Neuronal stem cell (in vitro differentiated cells): ENCODE measurements around the gene RAD54L.

Experiments used
- DNase-seq: peaks from one replicate; pipeline ENCODE4 v3.0.0-alpha.2; 2013; ENCODE audit warnings: low spot score
- H2AFZ ChIP-seq: one replicate; pipeline ENCODE4 v1.6.1; 2013; ENCODE audit warnings: mild to moderate bottlenecking, low read length, inconsistent platforms
- H2AK5ac ChIP-seq: 2 replicates; pipeline ENCODE4 v1.6.1; 2013; ENCODE audit warnings: low read depth, mild to moderate bottlenecking, inconsistent platforms, low read length, moderate library complexity, mixed read lengths
- H2BK120ac ChIP-seq: 2 replicates; pipeline ENCODE4 v1.6.1; 2013; ENCODE audit warnings: low read depth, mild to moderate bottlenecking, inconsistent platforms, low read length, moderate library complexity, mixed read lengths
- H2BK12ac ChIP-seq: one replicate; pipeline ENCODE4 v1.6.1; 2013; ENCODE audit warnings: low read length, inconsistent platforms
- H2BK15ac ChIP-seq: 2 replicates; pipeline ENCODE4 v1.6.1; 2013; ENCODE audit warnings: mild to moderate bottlenecking, low read length, inconsistent platforms, mixed read lengths
- H2BK5ac ChIP-seq: one replicate; pipeline ENCODE4 v1.6.1; 2013; ENCODE audit warnings: inconsistent platforms, mild to moderate bottlenecking, low read length, moderate library complexity
- H3K14ac ChIP-seq: one replicate; pipeline ENCODE4 v1.6.1; 2013; ENCODE audit warnings: low read length, inconsistent platforms
- H3K18ac ChIP-seq: 2 replicates; pipeline ENCODE4 v1.6.1; 2013; ENCODE audit warnings: low read length, inconsistent platforms
- H3K23ac ChIP-seq: 2 replicates; pipeline ENCODE4 v1.6.1; 2013; ENCODE audit warnings: low read depth, mild to moderate bottlenecking, mixed read lengths, low read length, inconsistent platforms; ENCODE audit not compliant: poor library complexity
- H3K27ac ChIP-seq: replicated peaks from 3 replicates; pipeline ENCODE4 v1.5.1; 2013; ENCODE audit warnings: low read length, inconsistent platforms
- H3K27me3 ChIP-seq, 3 experiments: 2 replicates each; pipeline ENCODE4 v1.6.1; 2013; ENCODE audit warnings: low read length in 3 of 3, mild to moderate bottlenecking in 2 of 3, inconsistent platforms in 1 of 3, low read depth in 1 of 3, mixed read lengths in 1 of 3, moderate library complexity in 1 of 3; ENCODE audit not compliant: control insufficient read depth in 3 of 3, insufficient read depth in 3 of 3
- H3K36me3 ChIP-seq, 2 donors: replicated peaks in 1 of 2; 2 replicates each; pipeline ENCODE4 v1.6.1; 2013; ENCODE audit warnings: low read length in 2 of 2; ENCODE audit not compliant: control insufficient read depth in 2 of 2, insufficient read depth in 2 of 2
- H3K4ac ChIP-seq: 2 replicates; pipeline ENCODE4 v1.6.1; 2013; ENCODE audit warnings: inconsistent platforms, mild to moderate bottlenecking, low read length, moderate library complexity
- H3K4me1 ChIP-seq, 2 donors: 1 replicate in 1 of 2; 2 replicates in 1 of 2; pipeline ENCODE4 v1.6.1; 2013; ENCODE audit warnings: low read length in 2 of 2, low read depth in 1 of 2; ENCODE audit not compliant: control insufficient read depth in 2 of 2, insufficient read depth in 1 of 2
- H3K4me2 ChIP-seq: one replicate; pipeline ENCODE4 v1.6.1; 2013; ENCODE audit warnings: mild to moderate bottlenecking, low read length, inconsistent platforms; ENCODE audit not compliant: insufficient read depth, poor library complexity, severe bottlenecking
- H3K4me3 ChIP-seq, 2 donors: 2 replicates each; pipeline ENCODE4 v1.5.1; 2013; ENCODE audit warnings: low read length in 2 of 2, mild to moderate bottlenecking in 2 of 2, inconsistent platforms in 1 of 2, moderate library complexity in 1 of 2
- H3K79me1 ChIP-seq: one replicate; pipeline ENCODE4 v1.6.1; 2013; ENCODE audit warnings: low read depth, mild to moderate bottlenecking, inconsistent platforms, low read length, moderate library complexity
- H3K9ac ChIP-seq: one replicate; pipeline ENCODE4 v1.6.1; 2013; ENCODE audit warnings: mild to moderate bottlenecking, low read depth, low read length, inconsistent platforms; ENCODE audit not compliant: poor library complexity
- H3K9me3 ChIP-seq, 2 donors: replicated peaks in 1 of 2; 2 replicates each; pipeline versions ENCODE3 to v1.6.1; 2013; ENCODE audit warnings: low read length in 2 of 2, mild to moderate bottlenecking in 2 of 2, inconsistent platforms in 1 of 2, low read depth in 1 of 2, mixed read lengths in 1 of 2, moderate library complexity in 1 of 2; ENCODE audit not compliant: control insufficient read depth in 2 of 2, insufficient read depth in 1 of 2
- H4K8ac ChIP-seq: one replicate; pipeline ENCODE4 v1.6.1; 2013; ENCODE audit warnings: low read depth, mild to moderate bottlenecking, inconsistent platforms, low read length, moderate library complexity
- H4K91ac ChIP-seq: one replicate; pipeline ENCODE4 v1.6.1; 2013; ENCODE audit warnings: low read length, low read depth, mild to moderate bottlenecking, inconsistent platforms; ENCODE audit not compliant: poor library complexity
- WGBS, 2 donors: extraction: QIAGEN DNeasy Blood & Tissue Kit; methylation state at CpG; one replicate each; pipeline ENCODE4 v1.1.7; 2013; ENCODE audit warnings: missing lambda C conversion rate in 2 of 2, mixed read lengths in 1 of 2; ENCODE audit not compliant: insufficient read length in 2 of 2, insufficient replicate concordance in 1 of 2; ENCODE audit errors: extremely low coverage in 2 of 2; 5-methylcytosine and 5-hydroxymethylcytosine counted together

The RAD54L gene

GRCh38 chr1:46203738-46204405 is 43.7 kb upstream of the RAD54L start:
- Histone ChIP-seq H2BK5ac (no peak overlapping the region), H3K36me3 (no peaks in the 10 kb centered on the region), H4K8ac (no peak overlapping the region), H3K18ac (peak overlapping the region; percentile 98), H3K4me1 (peaks cover 5 to 21% of the 10 kb centered on the region in 2 donors), H2BK15ac (no peak overlapping the region), H3K4me3 (peak overlapping the region; percentile 74 to 91), H3K27me3 (no peaks in the 10 kb centered on the region), H3K4me2 (peak overlapping the region; percentile 89), H3K23ac (peak overlapping the region; percentile 92), H4K91ac (no peak overlapping the region), H2AFZ (peak overlapping the region; percentile 97), H2BK12ac (no peak overlapping the region), H3K79me1 (no peaks in the 10 kb centered on the region), H3K14ac (peak overlapping the region; percentile 47), H2AK5ac (no peak overlapping the region), H3K9ac (peak overlapping the region; percentile 84), H3K27ac (no peak overlapping the region), H2BK120ac (no peak overlapping the region), H3K4ac (no peak overlapping the region), H3K9me3 (no peaks in the 10 kb centered on the region)
- DNase-seq: no peak
- no CpG with 5 or more reads among the region's 14 CpGs for WGBS, 2 donors

- no CpG with 5 or more reads among the region's 5 CpGs for WGBS, 2 donors
- Histone ChIP-seq H2AK5ac (no peak overlapping the region), H3K18ac (no peak overlapping the region), H3K79me1 (no peaks in the 10 kb centered on the region), H2BK15ac (no peak overlapping the region), H3K14ac (no peak overlapping the region), H3K4me2 (no peak overlapping the region), H2AFZ (peak overlapping the region; percentile 97), H3K36me3 (no peaks in the 10 kb centered on the region), H3K4ac (no peak overlapping the region), H4K91ac (no peak overlapping the region), H3K4me3 (peak overlapping the region in 1 of 2 donors; percentile 74), H2BK12ac (no peak overlapping the region), H4K8ac (no peak overlapping the region), H3K27ac (no peak overlapping the region), H2BK120ac (no peak overlapping the region), H3K9ac (no peak overlapping the region), H3K27me3 (no peaks in the 10 kb centered on the region), H2BK5ac (no peak overlapping the region), H3K23ac (no peak overlapping the region), H3K4me1 (peaks cover 5 to 21% of the 10 kb centered on the region in 2 donors), H3K9me3 (no peaks in the 10 kb centered on the region)
- no peak for DNase-seq
Observed at GRCh38 chr1:46204406-46204742, 43.2 kb upstream of the RAD54L start.

GRCh38 chr1:46205141-46205540 is 42.4 kb upstream of the RAD54L start:
- DNase-seq: no peak
- no peak overlapping the region for H2BK120ac ChIP-seq
- H3K36me3 ChIP-seq: no peaks in the 10 kb centered on the region
- no peak overlapping the region for H3K9ac ChIP-seq
- peaks cover 5 to 21% of the 10 kb centered on the region in 2 donors for H3K4me1 ChIP-seq
- no peak overlapping the region for H4K91ac ChIP-seq
- no peak overlapping the region for H2BK12ac ChIP-seq
- H2AK5ac ChIP-seq: no peak overlapping the region
- H3K4ac ChIP-seq: no peak overlapping the region
- H3K4me2 ChIP-seq: no peak overlapping the region
- H3K9me3 ChIP-seq: no peaks in the 10 kb centered on the region
- no peak overlapping the region for H3K27ac ChIP-seq
- no peaks in the 10 kb centered on the region for H3K27me3 ChIP-seq
- no peak overlapping the region for H3K18ac ChIP-seq
- H2AFZ ChIP-seq: no peak overlapping the region
- no peak overlapping the region for H2BK15ac ChIP-seq
- no peak overlapping the region for H3K23ac ChIP-seq
- H3K14ac ChIP-seq: no peak overlapping the region
- no peak overlapping the region for H4K8ac ChIP-seq
- WGBS, 2 donors: no CpG with 5 or more reads among the region's 3 CpGs
- peaks cover 2% of the 10 kb centered on the region for H3K79me1 ChIP-seq
- no peak overlapping the region for H2BK5ac ChIP-seq
- H3K4me3 ChIP-seq: no peak overlapping the region

- Histone ChIP-seq H4K91ac (no peak overlapping the region), H3K18ac (no peak overlapping the region), H3K9me3 (no peaks in the 10 kb centered on the region), H2BK120ac (no peak overlapping the region), H2BK12ac (no peak overlapping the region), H3K23ac (no peak overlapping the region), H3K14ac (no peak overlapping the region), H2AK5ac (no peak overlapping the region), H3K27ac (no peak overlapping the region), H2BK15ac (no peak overlapping the region), H3K4me1 (peaks cover 5 to 21% of the 10 kb centered on the region in 2 donors), H4K8ac (no peak overlapping the region), H3K9ac (no peak overlapping the region), H3K4ac (no peak overlapping the region), H2AFZ (no peak overlapping the region), H3K4me3 (no peak overlapping the region), H3K4me2 (no peak overlapping the region), H3K36me3 (no peaks in the 10 kb centered on the region), H3K27me3 (no peaks in the 10 kb centered on the region), H2BK5ac (no peak overlapping the region), H3K79me1 (peaks cover 2% of the 10 kb centered on the region)
- DNase-seq: no peak
- WGBS, 2 donors: no CpG with 5 or more reads among the region's 3 CpGs
Observed at GRCh38 chr1:46205791-46206190, 41.8 kb upstream of the RAD54L start.
